Measurements from ENCODE around the gene NRP1.

The NRP1 gene

DNA sequence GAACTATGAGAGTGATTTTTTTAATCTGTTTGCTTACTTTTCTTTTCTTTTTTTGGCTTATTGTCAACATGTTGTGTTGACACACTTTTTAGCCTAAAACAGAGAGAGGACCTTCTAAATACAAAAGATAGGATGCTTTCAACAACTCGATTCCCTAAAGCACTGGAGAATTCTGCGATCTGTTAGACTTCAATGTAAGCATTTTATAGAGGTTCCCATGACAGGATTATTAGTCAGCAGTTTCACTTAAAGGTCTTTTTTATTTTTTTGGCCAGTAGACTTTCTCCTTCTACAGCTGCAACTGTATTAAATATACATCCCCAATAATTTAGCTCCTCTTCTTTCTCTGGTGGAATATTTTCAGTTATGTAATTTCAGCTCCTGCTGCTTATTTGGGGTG, 12.7 kb upstream of the NRP1 start:
- no peak for ATAC-seq

DNA sequence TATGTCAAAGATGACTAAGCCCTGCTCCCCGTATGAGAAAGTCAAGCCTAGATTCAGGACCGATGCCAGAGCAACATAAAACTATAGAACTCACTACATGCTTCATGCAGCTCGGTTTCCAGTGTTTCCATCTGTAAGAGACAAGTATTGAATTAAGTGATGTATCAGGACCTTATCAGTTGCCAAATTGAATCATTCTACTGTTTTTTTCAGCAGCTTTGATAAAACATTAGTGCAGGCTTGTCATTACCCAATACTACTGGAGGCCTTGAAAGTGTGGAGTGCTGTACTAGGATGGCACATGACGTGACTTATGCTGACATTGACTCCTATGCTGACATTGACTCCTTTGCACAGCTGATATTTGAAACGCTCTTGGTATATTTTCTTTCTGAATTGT, 10.8 kb upstream of the NRP1 start:
- ATAC-seq: no peak

DNA sequence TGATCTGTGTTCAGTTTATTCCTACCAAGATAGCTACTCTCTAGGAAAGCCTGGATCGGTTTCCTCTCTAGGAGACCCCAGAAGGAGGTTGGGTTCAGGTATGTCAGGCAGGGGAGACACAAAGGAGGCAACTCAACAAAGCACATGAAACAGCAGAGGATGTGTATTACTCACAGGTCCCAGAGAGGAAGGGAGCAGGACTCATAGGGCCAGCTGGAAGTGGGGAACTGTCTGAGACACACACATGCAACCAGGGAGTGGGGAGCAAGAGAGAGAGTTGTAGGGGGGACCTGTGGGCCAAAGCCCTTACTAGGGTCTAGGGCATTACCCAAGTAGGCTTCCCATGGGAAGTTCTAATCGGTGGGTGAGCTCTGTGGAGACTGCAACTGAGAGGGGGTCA, 10.2 kb upstream of the NRP1 start:
- no peak for ATAC-seq

- no peak for ATAC-seq
These were observed 7.2 kb upstream of the NRP1 start for GRCh38 chr10:33341637-33342036.

GRCh38 chr10:33337326-33337957, 3.0 kb upstream of the NRP1 start:
- ATAC-seq: no peak

GRCh38 chr10:33336582-33337325, 2.3 kb upstream of the NRP1 start:
- no peak for ATAC-seq

DNA sequence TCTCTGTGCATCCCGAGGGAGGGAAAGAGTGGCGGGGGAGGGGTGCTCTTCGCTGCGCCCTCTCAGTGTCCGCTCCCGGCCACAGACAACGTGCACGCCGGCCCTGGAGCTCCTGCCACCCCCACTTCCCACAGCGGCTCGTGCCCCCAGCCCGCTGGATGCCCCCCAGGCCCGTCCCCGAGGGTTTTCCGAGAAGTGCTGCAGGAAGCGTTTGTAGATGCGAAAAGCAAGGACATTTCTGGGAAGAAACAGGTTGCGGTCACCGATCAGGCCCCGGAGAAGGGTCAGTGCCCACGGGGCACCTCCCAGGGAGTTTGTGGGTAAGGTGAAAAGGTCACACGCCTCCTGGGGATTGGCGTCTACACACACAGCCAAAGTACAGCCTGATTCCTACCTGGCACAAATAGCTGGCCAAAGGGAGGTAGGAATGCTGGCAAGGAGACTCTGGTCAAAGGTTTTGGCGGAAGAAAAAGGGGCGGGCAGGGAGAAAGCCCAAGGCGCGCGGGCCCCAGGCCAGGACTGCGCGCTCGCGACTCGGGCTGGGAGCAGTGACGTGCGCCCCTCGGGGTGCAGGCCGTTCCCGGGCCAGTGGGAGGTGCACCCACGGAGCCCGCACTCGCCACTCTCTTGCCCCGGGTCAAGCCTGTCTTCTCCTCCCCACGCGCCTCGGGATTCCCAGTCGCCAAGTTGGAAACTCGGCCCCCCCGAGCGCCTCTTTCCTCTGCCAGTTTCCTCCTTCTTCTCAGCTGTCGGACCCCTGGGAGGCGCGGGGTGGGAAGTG, 1.5 kb upstream of the NRP1 start:
- no peak for ATAC-seq

DNA sequence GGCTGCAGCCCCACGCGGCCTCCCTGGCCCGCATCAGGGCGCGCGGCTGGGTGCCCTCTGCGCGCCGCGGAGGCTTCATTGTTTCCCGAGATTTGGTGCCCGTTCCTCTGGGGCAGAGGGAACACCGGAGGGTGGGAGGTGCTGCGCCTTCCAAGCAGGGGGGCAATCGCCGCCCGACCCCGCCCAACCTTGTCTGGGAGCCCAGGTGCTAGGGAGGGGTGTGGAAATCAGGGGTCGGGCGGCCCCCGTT, 1.0 kb upstream of the NRP1 start:
- ATAC-seq: peak in 1 of 2 donors; percentile 4

DNA sequence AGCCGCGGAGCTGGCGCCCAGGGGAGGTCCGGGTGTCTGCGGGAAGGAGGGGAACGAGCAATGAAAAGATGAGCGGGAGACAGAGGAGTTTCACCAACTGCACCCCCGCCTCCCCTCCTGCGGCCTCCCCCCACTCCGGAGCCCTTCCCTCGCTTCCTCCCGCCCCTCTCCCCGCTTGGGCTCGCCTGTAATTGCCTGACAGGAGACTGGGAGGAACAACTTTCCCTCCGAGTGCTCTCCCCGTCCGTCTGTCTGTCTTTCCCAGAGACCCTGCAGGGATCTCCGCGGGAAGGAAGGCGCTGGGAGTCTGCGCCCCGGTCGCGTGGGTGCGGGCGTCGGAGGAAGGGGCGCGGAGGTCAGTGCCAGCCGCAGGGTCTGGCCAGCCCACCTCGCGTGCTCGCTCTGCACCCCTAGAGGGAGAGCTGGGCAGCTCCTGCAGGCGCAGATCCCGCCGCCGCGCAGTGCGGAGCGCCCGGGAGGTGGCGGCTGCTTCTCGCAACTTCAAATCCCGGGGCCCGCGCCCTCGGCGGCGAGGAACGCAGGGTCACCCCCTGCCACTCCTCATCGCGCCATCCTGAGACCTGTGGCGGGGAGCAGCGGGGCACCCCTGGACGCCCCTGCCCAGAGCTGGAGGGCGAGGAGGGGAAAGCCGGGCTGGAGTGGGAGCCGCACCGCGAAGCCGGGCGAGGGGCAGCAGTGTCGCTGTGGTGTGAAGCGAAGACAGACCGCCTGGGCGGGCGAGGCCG, 511 bp upstream of the NRP1 start:
- peak; percentile 49 for ATAC-seq

- peak in 1 of 2 donors; percentile 43 for ATAC-seq
These were observed 986 bp downstream of the NRP1 start for GRCh38 chr10:33333260-33334101.

DNA sequence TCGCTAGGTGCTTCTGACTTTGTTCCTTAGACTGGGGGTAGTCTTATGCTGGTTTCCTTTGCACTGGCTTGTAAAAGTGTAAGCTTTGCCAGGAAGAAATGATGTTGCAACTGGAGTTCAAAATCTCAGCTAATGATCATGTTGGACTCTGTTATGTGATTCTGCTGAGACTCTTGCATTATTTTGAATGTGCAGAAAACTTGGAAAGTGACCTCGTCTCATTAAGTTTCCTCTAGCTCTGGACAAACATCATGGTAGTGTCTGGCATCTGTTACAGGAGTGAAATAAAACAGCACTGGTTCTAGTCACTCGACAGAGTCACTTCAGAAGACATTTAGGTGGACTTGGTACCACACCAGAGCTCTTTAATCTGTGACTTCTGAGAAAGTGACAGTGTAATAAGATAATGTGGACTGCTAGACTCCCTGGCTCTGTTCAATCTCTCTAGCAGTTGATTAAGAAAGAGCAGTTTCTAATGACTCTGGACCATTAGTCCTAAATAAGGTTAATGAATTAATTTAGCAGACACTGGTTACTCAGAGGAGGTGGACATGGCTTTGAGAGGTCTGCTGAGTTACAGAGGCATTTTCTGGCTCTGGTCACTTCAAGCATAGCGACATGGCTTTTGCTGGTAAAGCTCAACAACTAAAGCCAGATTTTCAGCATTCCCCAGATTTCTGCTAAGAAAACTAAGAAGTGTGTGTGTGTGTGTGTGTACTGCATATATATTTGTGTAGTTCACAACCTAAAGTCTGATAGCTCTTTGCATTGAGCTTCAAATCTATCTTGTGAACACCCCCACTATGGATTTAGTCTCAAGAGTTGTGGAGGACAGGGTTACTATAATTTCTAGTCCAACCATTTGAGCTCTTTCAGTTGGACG, 2.0 kb downstream of the NRP1 start:
- ATAC-seq: no peak

GRCh38 chr10:33331379-33331694, 3.1 kb downstream of the NRP1 start:
- ATAC-seq: no peak

- ATAC-seq: no peak
These were observed 3.7 kb downstream of the NRP1 start for GRCh38 chr10:33330543-33331378.

GRCh38 chr10:33329178-33329577, 5.3 kb downstream of the NRP1 start:
- no peak for ATAC-seq

GRCh38 chr10:33328253-33328652, 6.2 kb downstream of the NRP1 start:
- no peak for ATAC-seq

DNA sequence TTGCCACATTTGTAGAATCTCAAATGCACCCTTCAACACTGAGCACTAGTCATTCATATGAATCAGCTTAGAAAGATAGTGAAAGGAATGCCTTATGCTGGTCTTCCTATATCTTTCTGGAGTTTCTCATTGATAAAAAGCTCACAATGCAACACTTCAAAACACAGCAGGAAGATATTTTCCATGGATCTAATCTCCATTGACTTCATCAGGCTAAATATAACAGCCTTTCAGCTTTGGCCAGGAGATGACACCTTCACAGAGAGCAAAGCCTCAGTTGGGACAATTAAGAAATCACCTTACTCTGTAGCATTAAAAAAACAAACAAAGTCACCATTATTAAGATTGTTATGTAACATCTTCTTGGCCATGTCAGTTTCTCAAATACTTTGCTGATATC, 6.7 kb downstream of the NRP1 start:
- ATAC-seq: no peak

- no peak for ATAC-seq
These were observed 7.5 kb downstream of the NRP1 start for GRCh38 chr10:33326933-33327332.

DNA sequence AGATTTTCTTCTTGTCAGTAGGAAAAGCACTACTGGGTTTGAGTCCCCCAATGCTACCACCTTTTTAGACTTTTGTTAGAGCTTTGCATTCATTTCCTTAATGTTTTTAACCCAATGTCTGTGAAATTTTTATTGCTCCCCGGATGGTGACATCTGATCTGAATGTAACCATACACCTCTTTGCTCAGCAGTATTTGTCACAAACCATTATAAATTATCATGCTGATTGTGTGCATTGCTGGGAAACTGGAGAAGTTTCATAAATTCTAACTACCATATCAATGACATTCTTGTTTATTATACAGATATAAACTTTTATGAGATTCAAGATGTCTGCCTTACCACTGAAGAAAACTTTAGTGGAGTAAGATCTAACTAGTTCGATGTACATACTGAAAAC, 8.5 kb downstream of the NRP1 start:
- ATAC-seq: no peak

DNA sequence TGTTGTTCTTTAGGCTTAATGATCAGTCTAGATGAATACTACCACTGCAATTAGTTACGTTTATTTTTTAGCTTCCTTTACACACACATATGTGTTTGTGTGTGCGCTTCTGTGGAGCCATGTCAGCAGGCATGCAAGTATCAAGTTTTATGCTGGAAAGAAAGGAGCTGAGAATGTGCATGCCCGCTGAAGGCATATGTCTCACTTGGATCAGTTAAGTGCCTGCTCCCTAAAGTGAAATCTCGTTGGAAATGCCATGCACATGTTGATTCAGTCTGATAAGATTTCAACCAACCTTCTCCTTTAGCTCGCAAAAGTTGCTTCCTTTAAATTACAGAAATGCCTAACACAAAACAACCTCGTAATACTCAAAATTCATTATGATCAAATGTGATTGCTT, 10.7 kb downstream of the NRP1 start:
- ATAC-seq: no peak

DNA sequence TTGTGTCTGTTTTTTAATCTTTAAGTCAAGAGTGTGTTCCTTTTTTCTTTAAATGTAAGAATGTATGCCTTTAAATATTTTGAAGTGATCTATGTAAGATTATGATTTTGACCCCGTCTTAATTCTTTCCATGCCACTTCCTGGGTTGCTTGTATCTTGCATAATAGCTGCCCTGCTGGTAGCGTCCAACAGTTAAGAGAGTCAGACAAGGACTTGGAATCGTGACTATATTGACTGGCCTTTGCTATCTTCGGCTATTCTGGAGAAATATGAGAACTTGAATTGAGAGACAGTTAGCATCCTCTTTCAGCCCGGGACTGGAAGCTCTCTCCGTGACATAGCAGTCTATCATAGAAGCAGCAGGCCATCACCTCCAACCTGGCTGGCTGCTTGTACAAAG, 13.0 kb downstream of the NRP1 start:
- ATAC-seq: no peak

GRCh38 chr10:33320288-33320687, 14.2 kb downstream of the NRP1 start:
- ATAC-seq: no peak
